Measurements from ENCODE around the gene TTC27.

- TF ChIP-seq POLR2A (IDR thresholded peaks at IDR 0.05) = no peak
- no peak for TF ChIP-seq CTCF (IDR thresholded peaks at IDR 0.05)
- no peak for TF ChIP-seq EP300 (IDR thresholded peaks at IDR 0.05)
Observed at GRCh38 chr2:32678825-32679224, 51.0 kb downstream of the TTC27 start.

Measured in ovary (tissue), 3 donors.